ENCODE measurements around the gene ZC2HC1C. TPM values are rescaled to one million over a fixed set of nuclear protein-coding genes. Genes with fewer than 3 reads are reported as not detected.

The ZC2HC1C gene
- polyA plus RNA-seq, 1 donor from 2014 or later: 3.9 TPM

DNA sequence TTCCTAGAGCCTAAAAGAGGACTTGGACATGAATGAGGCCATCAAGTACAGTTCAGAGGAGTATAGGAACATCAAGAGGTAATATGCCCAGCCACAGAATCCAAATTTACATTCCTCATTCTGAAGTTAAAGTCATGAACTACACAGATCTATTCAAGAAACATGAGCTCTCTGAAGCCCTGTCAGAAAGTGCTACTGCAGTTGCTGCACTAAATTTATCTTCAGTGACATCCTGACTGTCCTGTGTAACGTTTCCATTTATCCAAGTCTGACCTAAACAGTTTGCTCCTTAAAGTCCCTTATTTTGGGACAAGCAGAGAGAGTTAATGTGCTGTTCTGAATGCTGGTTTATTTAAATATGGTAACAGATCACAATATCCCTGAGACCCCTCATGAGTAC lies 29.2 kb downstream of the ZC2HC1C start:
- Histone ChIP-seq H3K27ac (ENCODE audit: low read length) (no peak overlapping the region), H3K9ac (ENCODE audit: low read length) (no peak overlapping the region), H3F3A (ENCODE audit: insufficient read depth, low read length, poor library complexity, severe bottlenecking) (no peaks in the 10 kb centered on the region), H3K9me2 (ENCODE audit: insufficient read depth, low read length) (no peaks in the 10 kb centered on the region), H3K36me3 (ENCODE audit: insufficient read depth, low read length) (no peaks in the 10 kb centered on the region), H3K9me3 (ENCODE audit: low read length) (no peaks in the 10 kb centered on the region), H3K27me3 (ENCODE audit: insufficient read depth, low read depth, low read length) (no peaks in the 10 kb centered on the region), H4K20me1 (ENCODE audit: insufficient read depth) (no peaks in the 10 kb centered on the region), H3K79me2 (replicated peaks; ENCODE audit: insufficient read depth, low read length) (no peaks in the 10 kb centered on the region), H3K4me2 (ENCODE audit: low read length) (no peak overlapping the region), H2AFZ (ENCODE audit: low read depth, low read length) (no peak overlapping the region), H3K4me3 (ENCODE audit: low read length) (no peak overlapping the region)
- no peak for TF ChIP-seq MXI1 (conservative IDR thresholded peaks at IDR 0.05; ENCODE audit: poor library complexity, severe bottlenecking)
- TF ChIP-seq, protein P1, sequence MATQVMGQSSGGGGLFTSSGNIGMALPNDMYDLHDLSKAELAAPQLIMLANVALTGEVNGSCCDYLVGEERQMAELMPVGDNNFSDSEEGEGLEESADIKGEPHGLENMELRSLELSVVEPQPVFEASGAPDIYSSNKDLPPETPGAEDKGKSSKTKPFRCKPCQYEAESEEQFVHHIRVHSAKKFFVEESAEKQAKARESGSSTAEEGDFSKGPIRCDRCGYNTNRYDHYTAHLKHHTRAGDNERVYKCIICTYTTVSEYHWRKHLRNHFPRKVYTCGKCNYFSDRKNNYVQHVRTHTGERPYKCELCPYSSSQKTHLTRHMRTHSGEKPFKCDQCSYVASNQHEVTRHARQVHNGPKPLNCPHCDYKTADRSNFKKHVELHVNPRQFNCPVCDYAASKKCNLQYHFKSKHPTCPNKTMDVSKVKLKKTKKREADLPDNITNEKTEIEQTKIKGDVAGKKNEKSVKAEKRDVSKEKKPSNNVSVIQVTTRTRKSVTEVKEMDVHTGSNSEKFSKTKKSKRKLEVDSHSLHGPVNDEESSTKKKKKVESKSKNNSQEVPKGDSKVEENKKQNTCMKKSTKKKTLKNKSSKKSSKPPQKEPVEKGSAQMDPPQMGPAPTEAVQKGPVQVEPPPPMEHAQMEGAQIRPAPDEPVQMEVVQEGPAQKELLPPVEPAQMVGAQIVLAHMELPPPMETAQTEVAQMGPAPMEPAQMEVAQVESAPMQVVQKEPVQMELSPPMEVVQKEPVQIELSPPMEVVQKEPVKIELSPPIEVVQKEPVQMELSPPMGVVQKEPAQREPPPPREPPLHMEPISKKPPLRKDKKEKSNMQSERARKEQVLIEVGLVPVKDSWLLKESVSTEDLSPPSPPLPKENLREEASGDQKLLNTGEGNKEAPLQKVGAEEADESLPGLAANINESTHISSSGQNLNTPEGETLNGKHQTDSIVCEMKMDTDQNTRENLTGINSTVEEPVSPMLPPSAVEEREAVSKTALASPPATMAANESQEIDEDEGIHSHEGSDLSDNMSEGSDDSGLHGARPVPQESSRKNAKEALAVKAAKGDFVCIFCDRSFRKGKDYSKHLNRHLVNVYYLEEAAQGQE (IDR thresholded peaks at IDR 0.05; ENCODE audit: borderline replicate concordance): no peak

DNA sequence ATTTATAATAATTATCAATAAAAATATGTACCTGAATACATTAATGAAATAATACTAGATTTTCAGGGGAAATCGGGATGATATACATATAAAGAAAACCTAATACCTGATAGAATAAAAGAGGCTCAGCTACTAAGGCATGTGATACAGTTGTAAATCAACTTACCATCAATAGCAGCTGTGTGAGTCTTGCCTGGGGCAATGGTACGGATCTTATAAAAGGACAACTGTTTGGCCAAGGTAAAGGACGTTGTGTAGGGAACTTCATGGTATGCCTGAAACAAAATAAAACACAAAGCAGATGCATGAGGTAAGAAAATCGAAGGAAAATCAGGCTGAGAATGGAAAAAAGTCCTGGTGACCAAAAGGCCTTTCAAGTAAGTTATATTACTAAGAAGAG lies 32.0 kb downstream of the ZC2HC1C start:
- TF ChIP-seq POLR2AphosphoS5 (IDR thresholded peaks at IDR 0.05) (no peak), SMC3 (conservative IDR thresholded peaks at IDR 0.05; ENCODE audit: poor library complexity) (no peak), EP300 (conservative IDR thresholded peaks at IDR 0.05; ENCODE audit: poor library complexity, severe bottlenecking) (no peak)
- no peaks in the 10 kb centered on the region for H3K36me3 ChIP-seq (ENCODE audit: insufficient read depth, low read length)

DNA sequence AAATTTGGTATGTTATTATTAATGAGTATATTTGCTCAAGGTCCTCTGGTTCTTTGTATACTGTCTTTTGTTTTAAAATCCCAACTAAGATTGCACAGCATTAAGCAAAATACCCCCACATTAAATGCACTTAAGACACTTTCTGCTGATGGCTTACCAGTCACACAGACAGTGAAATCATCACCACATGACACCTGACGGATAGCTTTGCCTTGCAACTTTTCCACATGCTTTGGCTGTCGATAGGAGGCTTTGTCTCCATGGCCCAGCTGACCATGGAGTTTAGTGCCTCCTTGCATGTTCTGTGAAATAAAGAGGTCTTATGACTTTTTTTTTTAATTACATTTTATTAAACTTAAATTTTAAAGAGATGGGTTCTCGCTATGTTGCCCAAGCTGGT lies 37.7 kb downstream of the ZC2HC1C start:
- H3K4me2 ChIP-seq (ENCODE audit: low read length): no peak overlapping the region
- H3K79me2 ChIP-seq (replicated peaks; ENCODE audit: insufficient read depth, low read length): no peaks in the 10 kb centered on the region
- TF ChIP-seq MXI1 (conservative IDR thresholded peaks at IDR 0.05; ENCODE audit: poor library complexity, severe bottlenecking): no peak
- TF ChIP-seq SMC3 (conservative IDR thresholded peaks at IDR 0.05; ENCODE audit: poor library complexity): no peak
- TF ChIP-seq, protein P2, sequence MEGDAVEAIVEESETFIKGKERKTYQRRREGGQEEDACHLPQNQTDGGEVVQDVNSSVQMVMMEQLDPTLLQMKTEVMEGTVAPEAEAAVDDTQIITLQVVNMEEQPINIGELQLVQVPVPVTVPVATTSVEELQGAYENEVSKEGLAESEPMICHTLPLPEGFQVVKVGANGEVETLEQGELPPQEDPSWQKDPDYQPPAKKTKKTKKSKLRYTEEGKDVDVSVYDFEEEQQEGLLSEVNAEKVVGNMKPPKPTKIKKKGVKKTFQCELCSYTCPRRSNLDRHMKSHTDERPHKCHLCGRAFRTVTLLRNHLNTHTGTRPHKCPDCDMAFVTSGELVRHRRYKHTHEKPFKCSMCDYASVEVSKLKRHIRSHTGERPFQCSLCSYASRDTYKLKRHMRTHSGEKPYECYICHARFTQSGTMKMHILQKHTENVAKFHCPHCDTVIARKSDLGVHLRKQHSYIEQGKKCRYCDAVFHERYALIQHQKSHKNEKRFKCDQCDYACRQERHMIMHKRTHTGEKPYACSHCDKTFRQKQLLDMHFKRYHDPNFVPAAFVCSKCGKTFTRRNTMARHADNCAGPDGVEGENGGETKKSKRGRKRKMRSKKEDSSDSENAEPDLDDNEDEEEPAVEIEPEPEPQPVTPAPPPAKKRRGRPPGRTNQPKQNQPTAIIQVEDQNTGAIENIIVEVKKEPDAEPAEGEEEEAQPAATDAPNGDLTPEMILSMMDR (IDR thresholded peaks at IDR 0.05; ENCODE audit: poor library complexity, severe bottlenecking): no peak
- TF ChIP-seq, protein P1 (IDR thresholded peaks at IDR 0.05; ENCODE audit: borderline replicate concordance): no peak
- no peak for TF ChIP-seq EZH2 (IDR thresholded peaks at IDR 0.05; ENCODE audit: borderline replicate concordance, insufficient read depth, low read length, poor library complexity, severe bottlenecking)
- TF ChIP-seq POLR2AphosphoS5 (IDR thresholded peaks at IDR 0.05): no peak
- no peak for TF ChIP-seq TAF1 (IDR thresholded peaks at IDR 0.05; ENCODE audit: low read depth)
- TF ChIP-seq EP300 (conservative IDR thresholded peaks at IDR 0.05; ENCODE audit: poor library complexity, severe bottlenecking): no peak
- TF ChIP-seq RAD21 (conservative IDR thresholded peaks at IDR 0.05): no peak
- no peaks in the 10 kb centered on the region for H3K36me3 ChIP-seq (ENCODE audit: insufficient read depth, low read length)
- no peak overlapping the region for H2AFZ ChIP-seq (ENCODE audit: low read depth, low read length)
- H3K27ac ChIP-seq (ENCODE audit: low read length): no peak overlapping the region
- H3K4me3 ChIP-seq (ENCODE audit: low read length): no peak overlapping the region
- no peak overlapping the region for H3K9ac ChIP-seq (ENCODE audit: low read length)
- no peaks in the 10 kb centered on the region for H4K20me1 ChIP-seq (ENCODE audit: insufficient read depth)
- H3F3A ChIP-seq (ENCODE audit: insufficient read depth, low read length, poor library complexity, severe bottlenecking): no peaks in the 10 kb centered on the region
- H3K9me2 ChIP-seq (ENCODE audit: insufficient read depth, low read length): no peaks in the 10 kb centered on the region
- H3K27me3 ChIP-seq (ENCODE audit: insufficient read depth, low read depth, low read length): no peaks in the 10 kb centered on the region
- no peaks in the 10 kb centered on the region for H3K9me3 ChIP-seq (ENCODE audit: low read length)

More for the DNA sequence above, 32.0 kb downstream of the ZC2HC1C start:
- H3K9me2 ChIP-seq (ENCODE audit: insufficient read depth, low read length): no peaks in the 10 kb centered on the region
- no peaks in the 10 kb centered on the region for H3K27me3 ChIP-seq (ENCODE audit: insufficient read depth, low read depth, low read length)
- H3F3A ChIP-seq (ENCODE audit: insufficient read depth, low read length, poor library complexity, severe bottlenecking): no peaks in the 10 kb centered on the region
- no peak overlapping the region for H3K4me2 ChIP-seq (ENCODE audit: low read length)
- no peak overlapping the region for H3K4me3 ChIP-seq (ENCODE audit: low read length)
- H3K27ac ChIP-seq (ENCODE audit: low read length): no peak overlapping the region
- no peaks in the 10 kb centered on the region for H3K9me3 ChIP-seq (ENCODE audit: low read length)
- H3K9ac ChIP-seq (ENCODE audit: low read length): no peak overlapping the region
- no peaks in the 10 kb centered on the region for H3K79me2 ChIP-seq (replicated peaks; ENCODE audit: insufficient read depth, low read length)
- no peaks in the 10 kb centered on the region for H4K20me1 ChIP-seq (ENCODE audit: insufficient read depth)
- no peak overlapping the region for H2AFZ ChIP-seq (ENCODE audit: low read depth, low read length)
